ENCODE measurements around the gene SLCO2A1. TPM values are rescaled to one million over a fixed set of nuclear protein-coding genes. Genes with fewer than 3 reads are reported as not detected.

Gene SLCO2A1
- total and polyA plus RNA-seq, 2 of the 4 experiments (the other 2 are of a cell fraction): under 0.01 to 1.5 TPM

DNA sequence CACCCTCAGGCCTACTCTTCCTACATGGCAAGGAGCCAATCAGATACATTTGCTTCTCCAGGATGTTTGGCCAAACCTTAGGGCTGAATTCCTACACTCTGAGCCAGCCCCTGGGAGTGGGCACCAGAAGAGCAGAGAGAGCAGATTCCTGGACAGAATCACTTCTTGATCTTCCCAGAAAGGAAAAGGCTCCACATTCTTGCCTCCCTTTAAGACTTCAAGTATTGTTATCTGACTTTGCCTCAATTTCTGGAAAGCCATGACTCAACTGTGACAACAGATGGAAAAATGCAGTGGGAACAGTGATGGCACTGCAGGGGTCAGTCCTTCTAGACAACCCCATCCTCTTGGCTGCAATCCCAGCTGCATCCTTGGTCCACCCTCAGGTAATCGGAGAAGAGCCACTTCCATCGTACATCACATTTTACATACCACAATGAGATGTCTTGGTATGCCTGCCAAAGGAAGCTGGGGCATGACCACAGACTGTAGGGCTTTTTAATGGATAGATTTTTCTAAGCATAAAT is 21.0 kb downstream of the SLCO2A1 start:
- no peak overlapping the region for H3K4me3 ChIP-seq (ENCODE audit: insufficient read depth, low read depth, low read length)
- no peak overlapping the region for H2AK9ac ChIP-seq (replicated peaks; ENCODE audit: low read depth, low read length, poor library complexity)
- peaks cover 8% of the 10 kb centered on the region for H3K9me1 ChIP-seq (ENCODE audit: insufficient read depth, low read length)
- H3K23ac ChIP-seq (ENCODE audit: low read depth, low read length): peak overlapping the region; percentile 11; the same call in 1 of the 2 replicates
- peak overlapping the region; percentile 84 for H2BK120ac ChIP-seq (ENCODE audit: low read depth, low read length)
- H2BK5ac ChIP-seq (ENCODE audit: low read depth, low read length, poor library complexity, severe bottlenecking): peak overlapping the region; percentile 64
- no peaks in the 10 kb centered on the region for H4K20me1 ChIP-seq (ENCODE audit: insufficient read depth, low read length)
- H2BK15ac ChIP-seq (ENCODE audit: low read depth, low read length): 0 out of 3 replicates have a peak overlapping the region, but pooled peaks have one; percentile 40
- peaks cover 3% of the 10 kb centered on the region; the same call in 1 of the 2 replicates for H3K9me3 ChIP-seq (ENCODE audit: control insufficient read depth, insufficient read depth, low read length)
- H3K9ac ChIP-seq (ENCODE audit: low read depth, low read length): no peak overlapping the region
- WGBS, 2 experiments (ENCODE audit: extremely low coverage in 2 of 2, insufficient read length in 1 of 2): no CpG with 5 or more reads among the region's 2 CpGs
- in situ Hi-C loops (cut with MboI; ENCODE audit: low sequenced_read_pairs) (no loop called here), intact Hi-C loops (cut with micrococcal nuclease) (no loop called here), dilution Hi-C loops (cut with HindIII; ENCODE audit: low sequenced_read_pairs, unreplicated experiment) (no loop called here)
- peak overlapping the region; percentile 14 for H2AK5ac ChIP-seq (ENCODE audit: low read depth, low read length)
- peak overlapping the region; percentile 33; the same call in 1 of the 2 replicates for H3K56ac ChIP-seq (ENCODE audit: extremely low read depth, insufficient read depth, low read length)
- no TSS peak for BruUV-seq (replicated peaks)
- TF ChIP-seq SMC3 (IDR thresholded peaks at IDR 0.05; ENCODE audit: low read depth, low read length): no peak
- no peak for TF ChIP-seq RFX5 (IDR thresholded peaks at IDR 0.05; ENCODE audit: low read depth, low read length)
- TF ChIP-seq, protein P1, sequence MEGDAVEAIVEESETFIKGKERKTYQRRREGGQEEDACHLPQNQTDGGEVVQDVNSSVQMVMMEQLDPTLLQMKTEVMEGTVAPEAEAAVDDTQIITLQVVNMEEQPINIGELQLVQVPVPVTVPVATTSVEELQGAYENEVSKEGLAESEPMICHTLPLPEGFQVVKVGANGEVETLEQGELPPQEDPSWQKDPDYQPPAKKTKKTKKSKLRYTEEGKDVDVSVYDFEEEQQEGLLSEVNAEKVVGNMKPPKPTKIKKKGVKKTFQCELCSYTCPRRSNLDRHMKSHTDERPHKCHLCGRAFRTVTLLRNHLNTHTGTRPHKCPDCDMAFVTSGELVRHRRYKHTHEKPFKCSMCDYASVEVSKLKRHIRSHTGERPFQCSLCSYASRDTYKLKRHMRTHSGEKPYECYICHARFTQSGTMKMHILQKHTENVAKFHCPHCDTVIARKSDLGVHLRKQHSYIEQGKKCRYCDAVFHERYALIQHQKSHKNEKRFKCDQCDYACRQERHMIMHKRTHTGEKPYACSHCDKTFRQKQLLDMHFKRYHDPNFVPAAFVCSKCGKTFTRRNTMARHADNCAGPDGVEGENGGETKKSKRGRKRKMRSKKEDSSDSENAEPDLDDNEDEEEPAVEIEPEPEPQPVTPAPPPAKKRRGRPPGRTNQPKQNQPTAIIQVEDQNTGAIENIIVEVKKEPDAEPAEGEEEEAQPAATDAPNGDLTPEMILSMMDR (conservative IDR thresholded peaks at IDR 0.05; ENCODE audit: low read depth, low read length): no peak
- TF ChIP-seq, protein P2, sequence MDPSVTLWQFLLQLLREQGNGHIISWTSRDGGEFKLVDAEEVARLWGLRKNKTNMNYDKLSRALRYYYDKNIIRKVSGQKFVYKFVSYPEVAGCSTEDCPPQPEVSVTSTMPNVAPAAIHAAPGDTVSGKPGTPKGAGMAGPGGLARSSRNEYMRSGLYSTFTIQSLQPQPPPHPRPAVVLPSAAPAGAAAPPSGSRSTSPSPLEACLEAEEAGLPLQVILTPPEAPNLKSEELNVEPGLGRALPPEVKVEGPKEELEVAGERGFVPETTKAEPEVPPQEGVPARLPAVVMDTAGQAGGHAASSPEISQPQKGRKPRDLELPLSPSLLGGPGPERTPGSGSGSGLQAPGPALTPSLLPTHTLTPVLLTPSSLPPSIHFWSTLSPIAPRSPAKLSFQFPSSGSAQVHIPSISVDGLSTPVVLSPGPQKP (IDR thresholded peaks at IDR 0.05; ENCODE audit: borderline replicate concordance, low read depth, low read length): no peak
- TF ChIP-seq, protein P3, sequence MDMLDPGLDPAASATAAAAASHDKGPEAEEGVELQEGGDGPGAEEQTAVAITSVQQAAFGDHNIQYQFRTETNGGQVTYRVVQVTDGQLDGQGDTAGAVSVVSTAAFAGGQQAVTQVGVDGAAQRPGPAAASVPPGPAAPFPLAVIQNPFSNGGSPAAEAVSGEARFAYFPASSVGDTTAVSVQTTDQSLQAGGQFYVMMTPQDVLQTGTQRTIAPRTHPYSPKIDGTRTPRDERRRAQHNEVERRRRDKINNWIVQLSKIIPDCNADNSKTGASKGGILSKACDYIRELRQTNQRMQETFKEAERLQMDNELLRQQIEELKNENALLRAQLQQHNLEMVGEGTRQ (IDR thresholded peaks at IDR 0.05; ENCODE audit: low read depth, low read length): no peak
- 0 out of 2 replicates have a peak, but pooled peaks have one; percentile 25 for TF ChIP-seq FOS (IDR thresholded peaks at IDR 0.05; ENCODE audit: low read depth, low read length)
- no peak for TF ChIP-seq MAZ (IDR thresholded peaks at IDR 0.05; ENCODE audit: borderline replicate concordance, low read depth, low read length)
- TF ChIP-seq NFE2L2 (IDR thresholded peaks at IDR 0.05; ENCODE audit: low read depth, low read length): no peak
- TF ChIP-seq RCOR1 (IDR thresholded peaks at IDR 0.05; ENCODE audit: insufficient replicate concordance, low read length): peak; percentile 34
- TF ChIP-seq POLR2A (IDR thresholded peaks at IDR 0.05; ENCODE audit: low read depth, low read length): no peak
- no peak for TF ChIP-seq MXI1 (IDR thresholded peaks at IDR 0.05; ENCODE audit: borderline replicate concordance, low read depth, low read length)
- TF ChIP-seq CHD1 (IDR thresholded peaks at IDR 0.05; ENCODE audit: low read depth, low read length): no peak
- H2AFZ ChIP-seq (replicated peaks; ENCODE audit: low read length, poor library complexity): no peak overlapping the region
- H4K91ac ChIP-seq (ENCODE audit: insufficient read depth, low read depth, low read length): peak overlapping the region; percentile 58
- peaks cover 3% of the 10 kb centered on the region for H3K4me1 ChIP-seq (ENCODE audit: control insufficient read depth, insufficient read depth, low read length)
- H3K4ac ChIP-seq (ENCODE audit: low read depth, low read length): peak overlapping the region; percentile 74; the same call in 1 of the 2 replicates
- H4K8ac ChIP-seq (ENCODE audit: low read depth in 2 of 2, low read length in 2 of 2): peak overlapping the region in 1 of 2 experiments; percentile 46; a peak in 1 of 4 replicates
- H3K27me3 ChIP-seq (ENCODE audit: control insufficient read depth, insufficient read depth, low read length): no peaks in the 10 kb centered on the region
- H3K4me2 ChIP-seq (ENCODE audit: low read depth, low read length): no peak overlapping the region
- peak; percentile 84 for DNase-seq
- no peak overlapping the region; the same call in 1 of the 2 replicates for H3K27ac ChIP-seq (ENCODE audit: insufficient read depth, low read length)
- no peak overlapping the region for H3K18ac ChIP-seq (ENCODE audit: low read depth, low read length)
- ATAC-seq (ENCODE audit: low read depth): peak; percentile 85
- H3K36me3 ChIP-seq (ENCODE audit: control insufficient read depth, insufficient read depth, low read length): no peaks in the 10 kb centered on the region
- peak overlapping the region; percentile 43; the same call in 1 of the 2 replicates for H3K14ac ChIP-seq (replicated peaks; ENCODE audit: low read depth, low read length)
- POLR2A ChIA-PET (ENCODE audit: unreplicated experiment): no interaction called here
- peak overlapping the region; percentile 86 for H2BK20ac ChIP-seq (ENCODE audit: low read depth, low read length)
- no peak overlapping the region for H4K5ac ChIP-seq (ENCODE audit: low read depth, low read length)
- no peaks in the 10 kb centered on the region for H3K79me1 ChIP-seq (ENCODE audit: low read depth in 1 of 2, low read length in 2 of 2)
- CTCF ChIA-PET: no interaction called here
